Activated naive CD8-positive, alpha-beta T cell treated with anti-CD3 and anti-CD28 coated beads for 36 hours (primary cell): ENCODE data around the gene MST1. TPM values are rescaled to one million over a fixed set of nuclear protein-coding genes. Genes with fewer than 3 reads are reported as not detected.
A peak's percentile ranks its signal among the peaks of the same experiment; 100 is the strongest.

ENCODE experiments used
- DNase-seq: peaks from one replicate; pipeline ENCODE4 v3.0.0; 2021
- H3K27ac Mint-ChIP-seq: one replicate; pipeline ENCODE4 v1.8.0; 2022; ENCODE audit warnings: mild to moderate bottlenecking, moderate library complexity, mixed read lengths
- H3K27me3 Mint-ChIP-seq: one replicate; pipeline ENCODE4 v1.8.0; 2022; ENCODE audit warnings: mild to moderate bottlenecking, mixed read lengths
- H3K36me3 Mint-ChIP-seq: one replicate; pipeline ENCODE4 v1.8.0; 2021; ENCODE audit warnings: mild to moderate bottlenecking, mixed read lengths
- H3K4me1 Mint-ChIP-seq: one replicate; pipeline ENCODE4 v1.8.0; 2021; ENCODE audit warnings: mixed read lengths
- H3K4me3 Mint-ChIP-seq: one replicate; pipeline ENCODE4 v1.8.0; 2022; ENCODE audit warnings: mild to moderate bottlenecking, moderate library complexity, mixed read lengths
- H3K9me3 Mint-ChIP-seq: one replicate; pipeline ENCODE4 v1.8.0; 2022; ENCODE audit warnings: mixed read lengths
- total RNA-seq, 2 experiments: library from RNA; stranded (reverse); gene quantifications; one replicate each; pipeline ENCODE4 v1.2.3, GENCODE V29; 2021

Gene MST1
- total RNA-seq, 2 experiments from 2014 or later, result 6.7 to 8.4 TPM

DNA sequence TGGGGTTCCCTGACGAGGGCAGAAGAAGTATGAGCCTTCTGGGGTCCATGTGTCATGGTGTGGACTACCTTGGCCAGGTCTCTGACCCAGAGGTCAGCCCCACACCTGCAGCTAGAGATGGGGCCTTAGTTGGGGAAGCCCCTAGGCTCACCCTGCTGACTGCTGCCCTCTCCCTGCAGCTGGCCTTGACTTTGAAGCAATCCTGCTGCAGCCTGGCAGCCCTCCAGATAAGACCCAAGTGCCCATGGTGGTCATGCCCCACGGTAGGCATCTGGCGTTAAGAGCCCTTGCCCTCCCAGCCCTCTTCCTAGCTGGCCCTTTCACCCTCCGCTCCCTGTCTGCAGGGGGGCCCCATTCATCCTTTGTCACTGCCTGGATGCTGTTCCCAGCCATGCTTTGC, 7.7 kb downstream of the MST1 start:
- no peaks in the 10 kb centered on the region for H3K9me3 Mint-ChIP-seq
- no peak overlapping the region for H3K27ac Mint-ChIP-seq
- no peak overlapping the region for H3K4me3 Mint-ChIP-seq
- peaks cover 8% of the 10 kb centered on the region for H3K36me3 Mint-ChIP-seq
- no peak for DNase-seq
- no peaks in the 10 kb centered on the region for H3K27me3 Mint-ChIP-seq
- peaks cover 10% of the 10 kb centered on the region for H3K4me1 Mint-ChIP-seq

GRCh38 chr3:49681232-49681522, 8.1 kb downstream of the MST1 start:
- Mint-ChIP-seq H3K36me3 (peaks cover 9% of the 10 kb centered on the region), H3K27ac (no peak overlapping the region), H3K4me3 (no peak overlapping the region), H3K4me1 (peaks cover 10% of the 10 kb centered on the region), H3K9me3 (no peaks in the 10 kb centered on the region), H3K27me3 (no peaks in the 10 kb centered on the region)
- DNase-seq, result no peak

DNA sequence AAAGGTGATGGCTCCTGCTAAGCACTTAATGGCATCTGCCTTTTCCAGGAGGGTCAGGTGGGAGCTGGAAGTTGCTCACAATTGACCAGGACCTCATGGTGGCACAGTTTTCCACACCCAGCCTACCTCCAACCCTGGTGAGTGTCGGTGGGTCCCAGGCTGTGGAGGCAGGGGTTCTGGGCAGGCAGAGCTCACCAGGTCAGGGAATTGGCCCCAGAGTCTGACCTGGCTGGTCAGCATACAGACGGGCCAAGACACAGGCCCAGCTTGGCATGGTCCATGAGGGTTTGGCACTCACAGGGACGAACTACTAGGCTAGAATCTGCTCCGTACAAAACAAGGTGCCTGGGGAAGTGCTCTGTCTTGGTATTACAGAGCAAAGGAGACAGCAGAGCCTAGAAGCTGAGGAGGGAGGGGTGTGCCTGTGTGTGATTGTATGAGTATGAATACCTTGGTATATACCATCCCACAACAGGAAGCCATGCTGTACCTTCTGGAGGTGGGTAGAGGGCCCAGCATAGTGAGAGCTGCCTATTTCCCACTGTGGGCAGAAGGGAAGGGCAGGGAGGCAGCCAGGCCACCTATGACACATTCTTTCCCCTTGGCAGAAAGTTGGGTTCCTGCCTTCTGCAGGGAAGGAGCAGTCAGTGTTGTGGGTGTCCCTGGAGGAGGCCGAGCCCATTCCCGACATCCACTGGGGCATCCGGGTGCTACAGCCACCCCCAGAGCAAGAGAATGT, 8.6 kb downstream of the MST1 start:
- Mint-ChIP-seq H3K4me1 (peaks cover 13% of the 10 kb centered on the region), H3K36me3 (peaks cover 15% of the 10 kb centered on the region), H3K27me3 (no peaks in the 10 kb centered on the region), H3K9me3 (no peaks in the 10 kb centered on the region), H3K4me3 (no peak overlapping the region), H3K27ac (no peak overlapping the region)
- no peak for DNase-seq

DNA sequence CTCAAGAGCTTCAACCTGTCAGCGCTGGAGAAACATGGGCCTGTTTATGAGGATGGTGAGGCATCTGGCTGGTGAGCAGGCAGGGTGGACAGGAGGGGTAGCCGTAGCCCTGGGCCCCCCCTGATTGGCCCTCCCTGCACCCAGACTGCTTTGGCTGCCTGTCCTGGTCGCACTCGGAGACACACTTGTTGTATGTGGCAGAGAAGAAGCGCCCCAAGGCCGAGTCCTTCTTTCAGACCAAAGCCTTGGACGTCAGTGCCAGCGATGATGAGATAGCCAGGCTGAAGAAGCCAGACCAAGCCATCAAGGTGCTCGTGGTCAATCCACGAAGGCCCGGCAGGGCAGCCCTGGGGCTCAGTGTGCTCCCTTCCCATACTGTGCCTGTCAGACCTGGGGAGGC, 13.4 kb downstream of the MST1 start:
- H3K4me1 Mint-ChIP-seq, result peaks cover 25% of the 10 kb centered on the region
- DNase-seq, result no peak
- peaks cover 21% of the 10 kb centered on the region for H3K36me3 Mint-ChIP-seq
- no peak overlapping the region for H3K27ac Mint-ChIP-seq
- H3K4me3 Mint-ChIP-seq, result no peak overlapping the region
- no peaks in the 10 kb centered on the region for H3K27me3 Mint-ChIP-seq
- no peaks in the 10 kb centered on the region for H3K9me3 Mint-ChIP-seq

DNA sequence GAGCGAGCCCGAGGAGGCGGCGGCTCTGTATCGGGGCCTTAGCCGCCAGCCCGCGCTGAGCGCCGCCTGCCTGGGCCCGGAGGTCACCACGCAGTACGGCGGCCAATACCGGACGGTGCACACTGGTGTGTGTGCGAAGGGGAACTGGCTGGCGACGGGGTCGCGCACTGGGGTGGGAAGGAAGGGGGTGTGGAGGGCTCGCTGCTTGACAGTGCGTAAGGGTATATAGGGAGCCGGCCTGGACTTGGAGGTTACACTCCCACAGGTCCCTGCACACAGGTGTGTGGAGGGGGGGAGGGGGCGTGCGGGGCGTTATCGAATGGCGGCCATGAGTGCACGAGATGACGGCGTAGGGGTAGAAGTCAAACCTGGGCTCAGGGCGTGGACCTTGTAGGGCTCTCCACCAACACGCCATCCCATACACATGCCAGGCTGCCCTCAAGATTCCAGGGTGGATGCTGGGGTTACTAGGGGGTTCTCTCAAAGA, 14.7 kb downstream of the MST1 start:
- Mint-ChIP-seq H3K27me3 (no peaks in the 10 kb centered on the region), H3K9me3 (no peaks in the 10 kb centered on the region), H3K4me3 (peak overlapping the region; percentile 91), H3K36me3 (peaks cover 16% of the 10 kb centered on the region), H3K4me1 (peaks cover 25% of the 10 kb centered on the region), H3K27ac (peak overlapping the region; percentile 96)
- DNase-seq, result no peak

DNA sequence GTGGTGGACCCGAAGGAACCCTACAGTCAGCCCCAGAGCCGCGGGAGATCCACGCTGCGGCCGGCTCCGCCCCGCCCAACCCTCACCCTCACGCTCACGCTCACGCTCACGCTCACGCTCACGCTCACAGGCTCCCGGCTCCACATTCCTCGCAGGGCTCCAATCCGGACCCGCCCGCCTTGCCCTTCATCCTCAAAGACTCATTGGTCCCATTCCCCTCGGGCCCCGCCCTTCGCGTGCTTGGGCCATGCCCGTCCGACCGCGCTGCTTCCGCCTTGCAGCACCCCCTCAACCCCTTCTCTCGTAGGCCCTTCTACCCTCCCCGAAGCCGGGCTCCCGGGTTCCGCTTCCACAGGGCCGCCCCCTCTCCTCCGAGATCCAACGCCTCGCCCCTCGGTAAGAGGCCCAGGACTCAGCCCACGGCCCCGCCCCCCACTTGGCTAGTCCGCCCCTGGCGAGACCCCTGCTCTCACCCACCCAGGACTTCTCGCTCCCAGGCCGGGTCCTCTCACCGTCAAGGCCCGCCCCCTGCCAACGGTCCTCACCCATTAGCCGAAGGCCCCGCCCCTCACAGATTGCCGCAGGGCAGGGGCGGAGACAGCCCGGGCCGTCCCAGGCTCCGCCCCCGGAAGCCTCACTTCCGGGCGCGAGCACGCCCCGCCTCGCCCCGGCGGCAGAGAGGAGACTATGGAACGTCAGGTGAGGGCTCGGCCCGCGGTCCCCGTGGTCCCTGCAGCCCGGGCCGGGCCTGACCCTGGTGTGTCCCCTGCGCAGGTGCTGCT, 15.4 kb downstream of the MST1 start, which contains the start of gene APEH:
APEH (plus strand) TSS at position 637 of the 782 bp plus-strand sequence; CDS start at position 688, 51 bp downstream.
- Mint-ChIP-seq H3K4me3 (peak within 1 kb of the TSS; percentile 91), H3K27ac (peak within 1 kb of the TSS; percentile 96), H3K36me3 (peaks cover 16% of the 10 kb centered on the region), H3K4me1 (peaks cover 25% of the 10 kb centered on the region), H3K27me3 (no peaks in the 10 kb centered on the region), H3K9me3 (no peaks in the 10 kb centered on the region)
- DNase-seq, result peak; percentile 99

DNA sequence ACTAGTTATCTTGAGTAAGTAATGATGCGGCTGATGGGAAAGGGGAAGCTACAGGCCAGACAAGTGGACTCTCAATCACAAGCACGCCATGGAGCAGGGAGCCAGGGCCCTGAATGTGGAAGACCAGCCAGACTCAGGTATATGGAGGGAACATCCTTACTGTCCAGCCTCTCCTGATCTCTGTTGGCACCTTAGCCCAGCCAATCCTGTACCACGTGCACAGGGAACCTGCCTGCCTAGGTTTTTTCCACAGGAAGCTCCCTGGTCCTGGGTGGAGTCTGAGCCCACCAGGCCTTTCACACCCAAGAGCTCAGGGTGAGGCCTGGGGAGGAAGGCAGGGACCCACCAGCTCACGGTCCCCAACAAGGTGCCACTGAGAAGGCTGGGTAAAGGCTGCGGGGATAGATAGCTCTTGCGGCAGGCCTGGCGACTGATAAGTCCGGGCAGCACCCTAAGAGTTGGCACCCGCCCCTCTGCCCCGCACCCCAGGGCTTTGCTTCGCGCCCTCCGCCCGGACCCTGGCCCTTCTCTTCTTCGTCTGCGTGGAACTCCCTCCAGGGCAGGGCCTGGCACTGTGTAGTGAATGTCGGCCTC, 16.1 kb downstream of the MST1 start:
- DNase-seq, result peak; percentile 43
- H3K4me1 Mint-ChIP-seq, result peaks cover 24% of the 10 kb centered on the region

GRCh38 chr3:49671291-49672288, 17.7 kb downstream of the MST1 start:
- H3K4me3 Mint-ChIP-seq, result peak overlapping the region; percentile 56
- H3K27me3 Mint-ChIP-seq, result no peaks in the 10 kb centered on the region
- DNase-seq, result peak; percentile 75

More for the DNA sequence above, 16.1 kb downstream of the MST1 start:
- Mint-ChIP-seq H3K27me3 (no peaks in the 10 kb centered on the region), H3K4me3 (peak overlapping the region; percentile 91), H3K9me3 (no peaks in the 10 kb centered on the region), H3K27ac (peak overlapping the region; percentile 96), H3K36me3 (peaks cover 15% of the 10 kb centered on the region)

GRCh38 chr3:49670940-49671290, 18.4 kb downstream of the MST1 start:
- DNase-seq, result no peak
- Mint-ChIP-seq H3K27me3 (no peaks in the 10 kb centered on the region), H3K4me1 (peaks cover 17% of the 10 kb centered on the region), H3K27ac (no peak overlapping the region), H3K9me3 (no peaks in the 10 kb centered on the region), H3K36me3 (peaks cover 9% of the 10 kb centered on the region), H3K4me3 (no peak overlapping the region)

More at GRCh38 chr3:49671291-49672288, 17.7 kb downstream of the MST1 start:
- Mint-ChIP-seq H3K36me3 (peaks cover 13% of the 10 kb centered on the region), H3K27ac (peak overlapping the region; percentile 64), H3K4me1 (peaks cover 19% of the 10 kb centered on the region), H3K9me3 (no peaks in the 10 kb centered on the region)

DNA sequence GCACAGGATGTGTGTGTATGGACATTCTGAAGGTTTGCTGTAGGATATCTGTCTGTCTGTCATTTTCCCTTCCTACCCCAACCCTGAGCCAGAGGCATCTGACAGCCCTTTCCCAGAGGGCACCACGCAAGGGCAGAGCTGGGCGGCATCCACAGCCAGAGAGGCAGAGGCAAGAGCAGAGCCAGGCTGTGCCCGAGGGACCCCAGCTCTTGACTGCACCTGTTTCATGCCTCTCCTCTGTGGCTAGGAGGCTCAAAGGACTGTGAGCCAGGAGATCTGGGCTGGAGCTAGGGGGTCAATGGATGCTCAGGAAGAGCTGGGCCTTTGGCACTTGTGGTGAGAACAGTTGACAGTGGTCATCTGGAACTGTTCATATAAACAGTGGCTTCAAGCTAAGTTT, 19.9 kb downstream of the MST1 start:
- Mint-ChIP-seq H3K4me1 (peaks cover 6% of the 10 kb centered on the region), H3K27me3 (no peaks in the 10 kb centered on the region), H3K4me3 (no peak overlapping the region), H3K9me3 (no peaks in the 10 kb centered on the region), H3K27ac (no peak overlapping the region), H3K36me3 (peaks cover 4% of the 10 kb centered on the region)
- DNase-seq, result no peak

DNA sequence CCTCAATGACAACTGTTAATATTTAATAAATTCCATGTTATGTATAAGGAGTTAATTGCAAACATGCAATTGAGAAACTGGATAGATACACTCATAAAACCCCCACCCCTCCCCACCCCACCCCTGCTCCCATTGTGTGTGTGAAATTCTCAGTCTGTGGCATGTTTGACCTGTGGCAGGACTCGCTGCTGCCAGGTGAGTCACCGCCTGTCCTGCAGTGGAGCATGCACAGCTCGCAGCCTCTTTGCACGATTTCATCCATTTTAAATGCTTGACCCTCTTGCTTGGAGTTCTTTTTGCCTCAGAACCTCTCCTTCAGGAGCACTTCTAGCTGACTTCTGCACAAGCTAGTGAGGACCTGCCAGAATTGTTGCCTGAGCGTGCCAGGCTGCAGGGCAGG, 20.4 kb downstream of the MST1 start:
- Mint-ChIP-seq H3K27ac (no peak overlapping the region), H3K4me1 (peaks cover 6% of the 10 kb centered on the region), H3K4me3 (no peak overlapping the region), H3K36me3 (peaks cover 4% of the 10 kb centered on the region), H3K27me3 (no peaks in the 10 kb centered on the region), H3K9me3 (no peaks in the 10 kb centered on the region)
- no peak for DNase-seq

DNA sequence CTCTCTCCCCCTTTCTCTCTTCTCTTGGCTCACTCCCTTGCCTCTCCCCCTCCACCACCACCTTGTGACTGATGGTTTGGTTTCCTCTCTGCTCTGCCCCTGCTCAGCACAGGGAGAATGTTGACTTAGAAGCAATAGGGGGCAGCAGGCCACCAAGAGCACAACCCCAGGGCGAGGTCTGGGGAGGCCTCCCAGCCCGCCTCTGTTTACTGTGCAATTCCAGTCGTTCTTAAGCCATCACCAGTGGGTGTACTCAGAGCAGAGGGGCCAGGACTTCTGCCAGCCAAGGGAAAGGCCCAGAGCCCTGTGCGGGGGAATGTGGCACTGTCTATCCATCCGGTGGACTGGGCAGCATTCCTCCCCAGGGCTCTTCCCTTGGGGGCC, 20.9 kb downstream of the MST1 start:
- Mint-ChIP-seq H3K27me3 (no peaks in the 10 kb centered on the region), H3K4me3 (no peak overlapping the region), H3K27ac (no peak overlapping the region), H3K4me1 (peaks cover 6% of the 10 kb centered on the region), H3K36me3 (peaks cover 4% of the 10 kb centered on the region), H3K9me3 (no peaks in the 10 kb centered on the region)
- no peak for DNase-seq

DNA sequence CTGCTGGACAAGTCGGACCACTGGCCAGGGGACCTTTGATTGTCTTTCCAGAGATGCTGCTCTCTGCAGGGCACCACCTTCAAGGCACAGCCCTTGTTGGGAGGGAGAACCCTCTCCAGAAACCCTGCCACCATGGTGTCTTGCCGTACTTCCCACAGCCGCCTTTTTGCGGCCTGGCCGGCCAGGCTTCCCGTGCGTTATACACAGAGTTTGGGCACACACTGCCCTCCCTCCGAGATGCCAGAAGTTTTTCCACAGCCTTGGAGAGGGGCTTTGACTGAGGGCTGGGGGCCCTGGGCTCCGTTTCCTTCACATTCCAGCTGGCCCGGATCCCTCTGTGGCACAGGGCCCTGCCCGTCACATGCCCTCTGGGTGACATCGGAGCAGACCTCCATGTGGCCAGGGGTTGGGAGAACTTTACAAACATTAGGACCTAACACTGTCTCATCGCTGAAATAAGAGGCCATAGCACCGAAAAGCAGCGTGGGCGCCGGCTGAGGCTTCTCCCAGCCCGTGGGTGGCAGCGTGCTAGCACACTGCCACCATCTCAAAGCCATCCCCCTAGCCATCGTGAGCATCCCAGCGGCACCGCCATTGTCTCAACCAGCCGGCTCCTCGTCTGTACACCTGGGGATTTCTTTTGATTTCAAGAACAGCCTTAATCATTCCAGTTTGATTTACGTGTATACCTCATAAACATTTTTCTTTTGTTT, 21.4 kb downstream of the MST1 start:
- Mint-ChIP-seq H3K36me3 (peaks cover 2% of the 10 kb centered on the region), H3K27me3 (no peaks in the 10 kb centered on the region), H3K9me3 (no peaks in the 10 kb centered on the region), H3K4me3 (no peak overlapping the region), H3K27ac (no peak overlapping the region), H3K4me1 (peaks cover 4% of the 10 kb centered on the region)
- no peak for DNase-seq

GRCh38 chr3:49666592-49666991, 22.7 kb downstream of the MST1 start:
- DNase-seq, result no peak
- no peak overlapping the region for H3K27ac Mint-ChIP-seq
- H3K36me3 Mint-ChIP-seq, result no peaks in the 10 kb centered on the region
- no peaks in the 10 kb centered on the region for H3K9me3 Mint-ChIP-seq
- no peak overlapping the region for H3K4me3 Mint-ChIP-seq
- no peaks in the 10 kb centered on the region for H3K4me1 Mint-ChIP-seq
- H3K27me3 Mint-ChIP-seq, result no peaks in the 10 kb centered on the region
